GM18498 (cell line): ENCODE results near the gene PRRT4.

Experiments
- ATAC-seq: cut with Tn5 transposase; IDR thresholded peaks from one replicate; pipeline ENCODE4 v1.9.1; 2021; ENCODE audit warnings: mild to moderate bottlenecking, moderate library complexity; ENCODE audit not compliant: unreplicated experiment

The PRRT4 gene

DNA sequence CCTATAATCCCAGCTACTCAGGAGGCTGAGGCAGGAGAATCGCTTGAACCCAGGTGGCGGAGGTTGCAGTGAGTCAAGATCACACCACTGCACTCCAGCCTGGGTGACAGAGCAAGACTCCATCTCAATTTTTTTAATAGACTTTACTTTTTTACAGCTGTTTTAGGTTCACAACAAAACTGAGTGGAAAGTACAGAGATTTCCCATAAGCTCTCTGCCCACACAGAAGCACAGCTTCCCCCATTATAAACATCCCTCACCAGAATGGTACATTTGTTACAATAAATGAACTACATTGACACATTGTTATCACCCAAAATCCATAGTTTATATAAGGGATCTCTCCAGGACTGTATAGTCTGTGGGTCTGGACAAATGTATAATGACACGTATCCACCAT, 14.6 kb upstream of the PRRT4 start:
- ATAC-seq: no peak

DNA sequence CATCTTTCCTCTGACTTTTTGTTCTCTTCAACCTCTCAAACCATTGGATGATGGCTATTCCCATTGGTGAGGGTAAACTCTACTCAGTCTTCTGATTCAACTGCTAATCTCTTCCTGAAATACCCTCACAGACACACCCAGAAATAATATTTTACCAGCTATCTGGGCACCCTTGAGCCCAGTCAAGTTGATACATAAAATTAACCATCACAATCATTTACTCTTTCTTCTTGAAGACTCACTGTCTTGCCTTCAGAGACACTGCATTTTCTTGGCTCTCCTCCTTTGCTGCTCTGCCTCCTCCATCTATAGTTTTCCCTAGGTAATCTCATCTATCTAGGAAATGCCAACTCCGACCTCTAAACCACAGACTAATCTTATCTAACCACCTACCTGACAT, 12.6 kb upstream of the PRRT4 start:
- ATAC-seq: no peak

- no peak for ATAC-seq
Measured at GRCh38 chr7:128373606-128374005, 12.1 kb upstream of the PRRT4 start.

DNA sequence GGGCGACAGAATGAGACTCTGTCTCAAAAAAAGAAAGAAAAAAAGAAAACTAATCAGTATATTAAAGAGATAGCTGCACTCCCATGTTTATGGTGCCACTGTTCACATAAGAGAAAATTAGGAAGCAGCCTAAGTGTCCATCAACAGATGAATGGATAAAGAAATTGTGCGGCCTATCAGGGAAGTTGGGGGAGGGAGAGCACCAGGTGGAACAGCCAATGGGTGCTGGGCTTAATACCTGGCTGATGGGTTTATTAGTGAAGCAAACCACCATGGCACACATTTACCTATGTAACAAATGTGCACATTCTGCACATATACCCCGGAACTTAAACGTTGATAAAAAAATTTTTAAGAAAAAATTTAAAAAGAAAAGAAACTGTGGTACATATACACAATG, 9.0 kb upstream of the PRRT4 start:
- no peak for ATAC-seq

DNA sequence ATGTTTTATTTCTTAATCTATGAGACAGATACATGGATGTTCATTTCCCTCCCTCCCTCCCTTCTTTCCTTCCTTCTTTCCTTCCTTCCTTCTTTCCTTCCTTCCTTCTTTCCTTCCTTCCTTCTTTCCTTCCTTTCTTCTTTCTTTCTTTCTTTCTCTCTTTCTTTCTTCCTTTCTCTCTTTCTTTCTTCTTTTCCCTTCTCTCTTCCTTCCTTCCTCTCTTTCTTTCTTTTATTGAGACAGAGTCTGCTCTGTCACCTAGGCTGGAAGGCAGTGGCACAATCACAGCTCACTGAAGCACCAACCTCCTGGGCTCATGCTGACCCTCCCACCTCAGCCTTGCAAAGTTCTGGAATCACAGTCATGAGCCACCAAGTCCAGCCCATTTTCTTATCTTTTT, 5.5 kb upstream of the PRRT4 start:
- ATAC-seq: no peak

DNA sequence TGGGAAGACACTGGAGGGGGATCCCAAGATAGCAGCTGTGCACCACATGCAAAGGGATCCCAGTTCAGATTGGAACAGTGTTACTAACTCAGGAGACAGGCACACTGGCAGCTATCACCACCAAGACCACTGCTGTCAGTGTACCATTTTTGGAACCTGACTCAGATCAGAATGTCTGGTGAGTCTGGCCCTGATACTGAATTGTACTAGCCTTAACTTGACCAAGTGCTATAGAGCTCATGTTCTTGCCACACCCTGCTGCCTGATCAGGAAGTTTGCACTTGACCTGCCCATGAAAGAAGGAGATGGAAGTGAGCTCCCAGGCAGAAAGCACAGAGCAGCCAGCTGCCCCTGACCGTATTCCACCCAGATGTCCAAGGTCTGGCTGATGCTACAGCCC, 4.8 kb upstream of the PRRT4 start:
- ATAC-seq: no peak

DNA sequence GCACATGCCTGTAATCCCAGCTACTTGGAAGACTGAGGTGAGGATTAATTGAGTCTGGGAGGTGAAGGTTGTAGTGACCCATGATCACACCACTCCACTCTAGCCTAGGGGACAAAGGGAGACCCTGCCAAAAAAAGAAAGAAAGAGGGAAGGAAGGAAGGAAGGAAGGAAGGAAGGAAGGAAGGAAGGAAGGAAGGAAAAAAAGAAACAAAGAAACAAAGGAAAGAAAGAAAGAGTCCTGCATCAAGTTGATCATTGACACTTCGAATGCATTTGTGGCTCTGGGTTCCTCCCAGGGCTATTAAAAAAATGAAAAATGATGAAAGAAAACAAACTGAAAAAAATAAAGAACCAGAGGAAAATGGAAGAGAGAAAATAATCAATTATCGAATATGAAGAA, 3.9 kb upstream of the PRRT4 start:
- ATAC-seq: no peak

- ATAC-seq: no peak
Measured at GRCh38 chr7:128364166-128364870, 2.8 kb upstream of the PRRT4 start.

- no peak for ATAC-seq
Measured at GRCh38 chr7:128363261-128363721, 1.8 kb upstream of the PRRT4 start.

- ATAC-seq: no peak
Measured at GRCh38 chr7:128362670-128363069, 1.2 kb upstream of the PRRT4 start.

- ATAC-seq: no peak
Measured at GRCh38 chr7:128360359-128360678, 1.2 kb downstream of the PRRT4 start.

DNA sequence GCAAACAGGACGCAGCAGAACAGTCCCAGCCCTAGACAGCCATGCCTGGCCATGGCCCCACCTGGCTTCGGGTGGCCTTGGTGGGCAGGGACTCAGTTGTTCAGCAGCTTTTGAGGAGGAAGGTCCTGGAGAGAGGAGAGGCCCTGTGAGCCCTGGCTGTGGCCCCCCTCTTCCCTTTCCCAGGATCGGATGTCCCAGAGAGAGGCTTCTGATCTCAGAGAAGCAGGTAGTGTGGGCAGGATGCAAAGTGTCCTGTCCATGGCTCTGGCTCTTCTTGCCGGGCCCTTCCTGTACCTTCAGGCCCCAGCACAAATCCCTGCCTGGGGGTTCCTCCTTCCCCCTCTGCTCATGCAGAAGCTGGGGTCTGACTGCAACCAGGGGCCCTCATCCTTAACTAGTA, 1.6 kb downstream of the PRRT4 start:
- ATAC-seq: no peak

GRCh38 chr7:128359336-128359735, 2.2 kb downstream of the PRRT4 start:
- ATAC-seq: no peak

- ATAC-seq: no peak
Measured at GRCh38 chr7:128358233-128358632, 3.3 kb downstream of the PRRT4 start.

DNA sequence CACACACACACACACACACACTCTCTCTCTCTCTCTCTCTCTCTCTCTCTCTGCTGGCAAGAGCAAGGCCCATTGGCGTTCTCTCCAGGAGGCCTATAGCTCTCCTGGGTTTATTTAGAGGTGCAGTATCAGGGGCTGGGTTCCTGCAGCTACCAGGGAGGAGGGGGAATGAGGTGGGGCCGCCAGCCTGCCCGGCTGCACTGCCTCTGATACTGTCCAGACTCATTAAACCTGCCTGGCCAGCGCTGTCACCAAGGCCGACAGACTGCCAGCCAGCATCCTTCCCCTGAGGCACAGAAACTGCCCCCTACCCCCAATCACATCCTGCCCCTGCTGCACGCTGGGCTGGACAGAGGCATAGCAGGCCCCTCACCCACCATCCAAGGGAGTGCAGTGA, 4.3 kb downstream of the PRRT4 start:
- no peak for ATAC-seq

GRCh38 chr7:128356546-128357216, 4.8 kb downstream of the PRRT4 start:
- no peak for ATAC-seq

DNA sequence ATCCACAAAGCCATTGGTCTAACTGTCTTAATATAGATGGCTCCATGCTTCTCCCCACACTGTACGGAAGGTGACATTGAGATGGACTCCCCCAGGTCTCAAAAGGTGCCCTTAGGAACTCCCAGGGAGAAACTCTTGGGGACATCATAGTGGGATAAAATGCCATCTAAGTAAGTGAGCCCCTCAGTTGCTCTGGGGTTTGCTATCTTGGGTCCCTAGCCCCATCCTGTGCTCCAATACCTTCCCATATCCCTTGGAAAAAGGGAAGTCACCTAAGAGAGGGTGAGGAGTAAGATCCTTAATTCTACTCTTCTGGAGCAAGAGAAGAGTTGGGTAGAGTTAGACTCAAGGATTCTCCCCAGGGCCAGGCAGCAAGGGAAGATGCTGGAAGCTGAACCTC, 7.9 kb downstream of the PRRT4 start:
- no peak for ATAC-seq

DNA sequence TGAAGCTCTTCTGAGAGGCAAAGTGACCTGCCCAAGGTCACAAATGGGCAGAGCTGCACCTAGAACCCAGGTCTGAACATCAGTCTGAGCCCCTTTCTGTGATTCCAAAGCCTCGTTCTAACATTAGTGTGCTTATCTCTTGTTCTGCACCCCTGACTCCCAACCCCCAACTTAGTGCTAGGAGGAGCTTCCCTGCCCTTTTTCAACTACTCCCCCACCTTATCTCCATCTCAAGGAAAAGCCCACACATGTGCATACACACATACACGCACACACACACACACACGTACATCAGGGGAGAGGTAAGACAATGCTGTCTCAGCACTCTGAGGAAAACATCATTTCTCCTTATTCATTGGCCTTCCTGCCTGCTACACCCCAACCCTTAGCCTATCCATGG, 8.3 kb downstream of the PRRT4 start:
- ATAC-seq: no peak

DNA sequence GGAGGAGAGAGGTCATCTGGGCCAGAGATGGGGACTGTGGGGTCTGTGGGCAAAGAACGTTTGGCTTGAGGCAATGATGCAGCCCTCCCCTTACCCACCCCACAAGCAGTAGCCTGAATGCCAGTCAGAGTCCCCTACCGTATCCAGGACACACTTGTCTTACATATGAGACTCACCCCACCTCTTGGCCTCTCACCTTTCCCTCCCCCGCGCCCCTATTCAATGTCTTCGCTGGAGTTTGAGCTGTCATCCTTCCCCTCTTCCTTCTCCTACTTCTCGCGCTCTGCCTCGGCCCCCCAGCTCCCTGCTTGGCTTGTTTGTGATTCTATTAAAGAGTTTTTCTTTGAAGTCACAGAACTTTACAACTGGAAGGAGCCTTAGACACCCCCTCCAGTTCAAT, 8.9 kb downstream of the PRRT4 start:
- no peak for ATAC-seq

DNA sequence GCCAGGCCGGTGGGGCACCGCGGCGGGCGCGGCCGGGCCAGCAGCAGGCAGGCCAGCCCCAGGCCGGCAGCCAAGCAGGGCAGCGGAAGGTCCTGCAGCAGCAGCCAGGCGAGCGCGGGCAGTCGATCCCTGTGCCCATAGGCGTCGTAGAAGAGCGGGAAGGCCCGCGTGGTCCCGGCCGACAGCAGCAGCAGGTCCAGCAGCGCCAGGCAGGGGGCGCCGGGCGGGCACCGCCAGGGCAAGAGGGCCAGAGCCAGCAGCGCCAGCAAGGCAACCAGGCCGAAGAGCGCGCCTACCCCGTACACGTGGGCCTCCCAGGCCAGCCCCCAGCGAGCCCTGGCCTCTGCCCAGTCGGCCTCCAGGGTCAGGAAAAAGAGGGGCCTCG, 9.3 kb downstream of the PRRT4 start:
- no peak for ATAC-seq

- no peak for ATAC-seq
Measured at GRCh38 chr7:128351296-128352152, 10.0 kb downstream of the PRRT4 start.

DNA sequence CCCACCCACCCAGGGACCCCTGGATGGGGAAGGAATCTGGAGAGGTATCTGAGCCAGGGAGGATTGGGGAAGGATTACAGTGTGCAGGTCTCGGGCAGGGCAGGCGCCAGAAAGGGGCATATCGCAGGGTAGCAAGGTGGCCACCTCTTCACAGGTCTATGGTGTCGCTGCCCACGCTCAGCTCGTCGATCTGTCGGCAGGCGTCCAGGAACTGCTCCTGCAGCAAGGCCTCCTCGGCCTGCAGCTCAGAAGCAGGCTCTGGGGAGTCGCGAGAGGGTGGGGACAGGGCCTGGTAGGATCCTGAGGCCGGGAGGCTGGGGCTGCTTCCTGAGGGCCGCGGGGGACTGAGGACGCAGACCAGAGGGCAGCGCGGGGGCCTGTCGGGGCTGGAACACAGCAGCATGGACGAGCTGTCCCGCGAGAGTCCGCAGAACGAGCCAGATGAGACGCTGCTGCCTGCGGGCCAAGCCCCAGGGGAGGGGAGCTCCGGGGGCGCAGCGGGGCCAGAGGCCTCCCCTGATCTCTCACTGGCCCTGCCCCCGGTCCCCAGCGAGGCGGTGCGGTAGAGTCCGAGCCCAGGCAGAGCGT, 10.7 kb downstream of the PRRT4 start:
- ATAC-seq: no peak
